Sciatic nerve (tissue), 2 donors: ENCODE results near the gene OR4P4. TPM values are rescaled to one million over a fixed set of nuclear protein-coding genes. Genes with fewer than 3 reads are reported as not detected.

Source experiments
- ATAC-seq: fragments of 200-7000 bp; cut with Tn5 transposase; one replicate; pipeline ENCODE4 v1.9.1; 2020; ENCODE audit warnings: mild to moderate bottlenecking, moderate library complexity
- DNase-seq: peaks from one replicate; pipeline ENCODE4 v3.0.0-alpha.2; 2020; ENCODE audit warnings: low spot score
- intact Hi-C: fragments of 100-400 bp; cut with DNase I; formaldehyde crosslinking; loops from one replicate; pipeline ENCODE4 v1.14.2; 2022
- total RNA-seq: library from RNA; stranded (reverse); fragmentation: NEBNext Ultra II Directional; extraction: Animal tissue kit (Norgen Biotek cat#: 25700); gene quantifications from one replicate; pipeline ENCODE4 v1.2.1, GENCODE V29; 2021
- donor health status: DM: no; HTN: no; CAD: no.
- donor health status: DM: no; HTN: no; CAD: no.

Gene OR4P4
- total RNA-seq = not detected

DNA sequence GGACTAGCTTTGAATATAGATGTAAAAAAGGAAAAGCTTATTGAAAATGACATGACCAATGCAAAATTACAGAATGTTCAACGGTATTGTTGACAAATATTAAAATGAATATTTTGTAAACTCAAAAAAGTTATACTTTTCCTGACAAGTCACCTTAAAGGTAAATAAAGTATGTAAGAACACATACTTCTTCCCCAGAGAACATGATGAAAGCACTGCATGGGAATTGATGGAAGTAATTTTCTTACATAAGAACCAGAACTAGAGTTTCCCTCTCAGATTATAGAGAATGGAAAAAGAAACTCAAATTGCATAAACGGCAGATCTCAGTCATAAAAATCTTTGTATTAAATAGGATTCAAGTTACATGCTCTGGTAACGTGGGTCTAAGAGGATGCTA is at the start of gene OR4P4:
Gene OR4P4 (plus strand): TSS at position 301 of the 400 bp plus-strand sequence.
- intact Hi-C loops = no loop called here
- DNase-seq (no peak), ATAC-seq (no peak)

DNA sequence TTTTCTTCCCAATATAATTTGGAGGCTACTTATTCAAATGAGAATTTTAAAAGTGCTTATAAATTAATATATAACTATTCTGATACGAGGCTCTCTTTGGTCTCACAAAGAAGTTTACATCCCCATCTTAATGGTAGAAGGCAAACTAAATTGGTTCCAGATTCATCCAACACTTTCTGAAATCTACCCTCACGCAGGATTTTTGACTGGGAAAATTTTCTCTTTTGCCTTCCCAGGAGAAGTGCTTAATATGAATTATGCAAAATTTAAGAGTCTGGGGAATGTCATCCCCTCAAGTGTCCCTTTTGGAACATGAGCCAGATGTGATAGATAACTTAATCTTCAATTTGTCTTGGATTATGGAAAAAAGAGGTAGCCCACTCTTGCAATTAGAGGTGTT is 27.4 kb upstream of the OR4P4 start, which contains the start of gene OR4C11:
Gene OR4C11 (minus strand): TSS at position 101 of the 400 bp plus-strand sequence. CDS start 3,272 bp downstream, outside the sequence.
- intact Hi-C loops = no loop called here
- ATAC-seq = no peak
- no peak for DNase-seq

DNA sequence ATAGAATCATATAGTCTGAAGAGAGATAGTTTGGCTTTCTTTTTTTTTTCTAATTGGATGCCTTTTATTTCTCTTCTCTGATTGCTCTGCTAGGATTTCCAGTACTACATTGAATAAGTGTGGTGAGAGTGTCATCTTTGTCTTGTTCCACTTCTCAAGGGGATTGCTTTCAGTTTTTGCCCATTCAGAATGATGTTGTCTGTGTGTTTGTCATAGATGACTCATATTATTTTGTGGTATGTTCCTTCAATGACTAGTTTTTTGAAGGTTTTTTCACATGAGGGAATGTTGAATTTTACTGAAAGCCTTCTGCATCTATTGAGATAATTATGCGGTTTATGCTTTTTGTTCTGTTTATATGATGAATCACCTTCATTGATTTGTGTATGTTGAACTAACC is 10.4 kb upstream of the OR4P4 start:
- intact Hi-C loops = no loop called here
- DNase-seq (no peak), ATAC-seq (no peak)

DNA sequence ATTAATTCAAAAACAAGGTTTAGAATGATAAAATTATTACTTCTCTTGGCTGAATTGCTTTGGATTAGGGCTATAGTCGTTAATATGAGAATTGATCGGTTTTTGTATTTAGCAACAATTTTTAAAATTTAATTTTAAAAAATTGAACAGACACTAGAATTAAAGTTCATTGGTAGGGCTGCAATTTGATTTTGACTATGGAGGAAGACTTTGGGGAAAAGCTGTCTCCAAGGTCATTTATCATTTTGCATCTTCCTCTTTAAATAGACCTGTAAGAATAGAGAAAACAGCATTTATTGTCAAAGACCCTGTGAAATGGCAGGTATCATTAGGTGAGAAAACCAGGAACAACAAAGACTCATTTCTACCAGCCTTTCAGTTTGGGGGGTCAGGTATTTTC is 13.1 kb downstream of the OR4P4 start, which contains the start of gene OR4S2:
Gene OR4S2 (plus strand): TSS at position 301 of the 400 bp plus-strand sequence. CDS start 2,577 bp downstream, outside the sequence.
- intact Hi-C loops = no loop called here
- ATAC-seq = no peak
- DNase-seq = no peak

DNA sequence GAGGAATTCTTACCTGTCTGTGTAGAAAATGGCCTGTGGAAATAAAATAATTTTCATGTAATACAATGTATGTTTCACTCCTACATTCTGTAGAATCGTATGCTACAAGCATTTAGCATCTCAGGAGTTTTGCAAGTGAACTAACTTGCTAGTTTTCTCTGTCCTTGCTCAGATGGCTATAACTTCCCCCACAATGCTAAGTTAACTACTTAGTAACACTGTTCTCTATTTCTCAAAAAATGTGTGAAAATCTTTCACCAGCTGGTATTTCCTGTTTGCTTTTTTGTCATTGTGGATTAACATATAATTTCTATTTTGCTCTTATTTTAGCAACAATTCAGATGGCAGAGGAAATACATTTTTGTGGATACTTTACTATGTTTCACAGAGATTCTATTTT is 17.6 kb downstream of the OR4P4 start:
- intact Hi-C loops = no loop called here
- no peak for DNase-seq
- no peak for ATAC-seq

DNA sequence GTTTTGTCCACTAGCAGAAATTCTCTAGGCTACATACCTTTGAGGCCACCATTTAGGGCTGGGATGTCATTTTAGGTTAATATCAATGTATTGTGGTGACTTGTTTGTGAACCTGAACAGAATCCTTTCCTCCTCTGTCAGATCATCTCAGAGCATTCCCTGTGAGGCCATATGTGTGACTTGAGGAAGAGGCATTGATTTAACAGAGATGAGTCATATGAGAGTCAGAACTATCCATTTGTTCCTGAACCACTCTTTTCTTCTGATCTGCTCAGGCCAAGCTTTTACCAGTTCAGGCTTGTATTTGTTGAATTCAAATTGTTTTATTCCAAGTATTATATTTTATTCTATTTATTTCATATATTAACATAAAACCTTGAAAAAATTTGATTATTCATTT is 20.2 kb downstream of the OR4P4 start:
- no peak for ATAC-seq
- intact Hi-C loops = no loop called here
- no peak for DNase-seq

DNA sequence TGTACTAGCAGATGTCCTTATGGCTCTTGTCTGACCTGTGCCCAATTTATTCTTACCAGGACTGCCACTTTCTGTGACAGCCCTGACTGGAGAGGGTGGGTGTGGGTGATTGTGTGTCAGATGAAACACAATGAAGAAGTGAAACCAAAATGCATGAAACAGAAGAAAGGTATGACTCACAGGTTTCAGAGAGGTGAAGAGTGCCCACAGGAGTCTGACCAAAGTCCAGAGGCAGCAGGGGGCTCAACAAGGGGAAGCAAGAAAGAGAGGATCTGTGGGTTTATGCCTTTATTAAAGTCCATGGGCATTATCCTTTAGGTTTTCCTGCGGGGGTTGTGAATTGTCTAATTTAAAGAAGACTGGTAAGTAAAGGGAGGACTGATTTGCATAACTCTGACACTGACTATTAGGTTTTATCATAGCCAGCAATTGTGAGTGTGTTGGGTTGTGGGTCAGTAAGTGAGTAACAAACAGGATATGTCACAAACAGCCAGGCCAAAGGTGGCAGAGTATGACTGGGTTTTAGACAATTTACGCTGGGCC is 23.2 kb downstream of the OR4P4 start:
- DNase-seq = no peak
- no peak for ATAC-seq
- intact Hi-C loops = no loop called here

DNA sequence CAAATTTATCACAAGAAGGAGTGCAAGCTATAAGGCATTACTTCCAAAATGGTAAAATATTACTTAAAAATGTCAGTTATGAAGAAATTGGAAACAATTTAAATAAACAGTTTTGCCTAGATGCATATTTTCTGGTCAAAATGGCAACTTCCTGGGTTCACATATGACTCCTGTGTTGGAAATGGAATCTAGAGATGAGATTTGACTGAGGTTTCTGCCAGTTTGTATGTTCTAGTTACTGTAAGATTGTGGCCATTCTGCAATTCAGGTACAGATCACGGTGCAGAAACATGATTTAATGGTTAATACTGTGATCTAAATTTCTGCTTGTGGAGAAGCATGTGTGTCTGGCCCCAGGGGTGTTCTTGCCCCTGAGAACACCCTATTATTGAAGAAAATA is 23.7 kb downstream of the OR4P4 start:
- DNase-seq = no peak
- intact Hi-C loops = no loop called here
- no peak for ATAC-seq

DNA sequence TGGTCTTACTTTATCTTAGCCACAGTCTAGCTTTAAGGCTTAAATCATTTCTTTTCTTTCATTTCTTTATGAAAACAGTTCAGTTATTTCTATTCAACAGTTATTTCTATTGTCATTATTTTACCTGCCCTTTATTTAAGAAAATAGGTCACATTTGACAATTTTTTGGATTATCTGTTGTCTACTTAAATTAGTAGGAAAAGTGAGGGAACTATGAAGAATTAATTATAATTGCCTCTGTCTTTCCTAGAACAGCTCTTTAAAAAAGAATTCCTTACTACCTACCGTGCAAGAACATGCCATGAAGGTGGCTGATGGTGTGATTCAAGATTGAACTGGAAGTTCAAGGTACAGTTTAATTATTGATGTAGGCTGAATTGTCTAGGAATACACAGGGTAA is 27.0 kb downstream of the OR4P4 start, which contains the start of gene OR4C6:
Gene OR4C6 (plus strand): TSS at position 301 of the 400 bp plus-strand sequence. CDS start 2,966 bp downstream, outside the sequence.
- intact Hi-C loops = no loop called here
- ATAC-seq = no peak
- no peak for DNase-seq

DNA sequence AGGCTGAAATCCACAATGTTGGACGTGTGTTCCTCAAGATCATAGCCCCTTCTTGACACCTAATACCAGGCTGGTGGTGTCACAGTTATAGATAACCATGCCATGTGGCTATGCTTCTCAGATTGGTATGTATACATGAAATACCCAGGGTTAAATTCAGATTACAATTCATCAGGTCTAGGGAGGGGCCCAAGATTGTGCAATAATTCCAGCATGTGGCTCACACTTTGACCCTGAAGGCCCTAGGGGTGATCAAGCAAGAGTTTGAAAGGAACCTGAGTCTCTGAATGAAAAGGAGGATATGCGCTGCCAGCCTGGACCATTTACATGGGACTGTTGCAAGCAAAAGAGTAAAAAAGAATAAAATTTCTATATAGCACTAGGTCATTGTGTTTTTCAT is 34.5 kb downstream of the OR4P4 start:
- intact Hi-C loops = no loop called here
- ATAC-seq (no peak), DNase-seq (no peak)

DNA sequence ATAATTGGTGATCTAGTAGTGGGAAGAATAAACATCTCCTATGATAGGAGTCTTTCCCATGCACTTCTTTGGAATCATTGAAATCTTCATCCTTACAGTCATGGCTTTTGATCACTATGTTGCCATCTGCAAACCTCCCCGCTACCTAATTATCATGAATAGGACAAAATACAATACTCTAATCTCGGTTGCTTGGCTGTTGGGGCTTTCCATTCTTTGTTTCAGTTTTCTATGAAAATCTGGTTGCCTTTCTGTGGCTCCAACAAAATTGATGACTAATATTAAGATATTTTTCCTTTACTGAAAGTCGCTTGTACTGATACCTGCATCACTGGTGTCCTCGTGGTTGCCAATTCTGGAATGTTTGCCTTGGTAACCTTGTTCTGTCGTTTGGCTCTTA is 38.9 kb downstream of the OR4P4 start:
- DNase-seq (no peak), ATAC-seq (no peak)
- intact Hi-C loops = no loop called here

Other genes with a start within 250 kb of the OR4P4 start
- not detected for gene OR4C15, start 80.6 kb upstream of the OR4P4 start, total RNA-seq
- gene OR4C16, start 63.0 kb upstream of the OR4P4 start, total RNA-seq = not detected
- gene OR4C11, start 27.5 kb upstream of the OR4P4 start, total RNA-seq = not detected
- gene OR4S2, start 13.2 kb downstream of the OR4P4 start, total RNA-seq = not detected
- not detected for gene OR4C6, start 27.1 kb downstream of the OR4P4 start, total RNA-seq
- not detected for gene OR5D13, start 138.3 kb downstream of the OR4P4 start, total RNA-seq
- not detected for gene OR5D14, start 160.4 kb downstream of the OR4P4 start, total RNA-seq
- not detected for gene OR5L1, start 176.3 kb downstream of the OR4P4 start, total RNA-seq
- not detected for gene OR5D18, start 184.5 kb downstream of the OR4P4 start, total RNA-seq
- not detected for gene OR5L2, start 192.1 kb downstream of the OR4P4 start, total RNA-seq
- gene OR5D16, start 203.6 kb downstream of the OR4P4 start, total RNA-seq = not detected
- not detected for gene TRIM51, start 248.2 kb downstream of the OR4P4 start, total RNA-seq